Breast epithelium (tissue), 4 donors: ENCODE data around the gene OR10C1. TPM values are rescaled to one million over a fixed set of nuclear protein-coding genes. Genes with fewer than 3 reads are reported as not detected.

Experiments
- DNase-seq, 2 donors: peaks; one replicate each; pipeline ENCODE4 v3.0.0-alpha.2; 2019; ENCODE audit warnings: low spot score in 2 of 2
- H3K27ac ChIP-seq, 2 donors: fragments of 200-600 bp; sonication (generic) in 1 of 2; one replicate each; pipeline ENCODE4 v1.5.1; 2016 to 2019; ENCODE audit warnings: mild to moderate bottlenecking in 1 of 2
- H3K27me3 ChIP-seq, 2 donors: fragments of 200-600 bp; sonication (generic) in 1 of 2; one replicate each; pipeline versions ENCODE4 v1.5.1 to v1.6.0; 2017 to 2019; ENCODE audit warnings: control low read depth in 1 of 2, mild to moderate bottlenecking in 1 of 2
- H3K36me3 ChIP-seq: fragments of 200-600 bp; one replicate; pipeline ENCODE4 v1.5.1; 2019
- H3K4me1 ChIP-seq, 2 donors: fragments of 200-600 bp; sonication (generic); one replicate each; pipeline ENCODE4 v1.5.1; 2016 to 2019; ENCODE audit warnings: control low read depth in 1 of 2
- H3K4me3 ChIP-seq, 3 donors: fragments of 200-600 bp; sonication (generic); 1 replicate in 2 of 3; 2 replicates in 1 of 3; pipeline ENCODE4 v1.5.1; 2016 to 2019; ENCODE audit warnings: mild to moderate bottlenecking in 3 of 3, moderate library complexity in 2 of 3
- H3K9me3 ChIP-seq, 2 donors: fragments of 200-600 bp; sonication (generic) in 1 of 2; one replicate each; pipeline ENCODE4 v1.5.1; 2016 to 2019; ENCODE audit warnings: control low read depth in 1 of 2
- POLR2A ChIP-seq: fragments of 450-650 bp; IDR thresholded peaks from one replicate; pipeline ENCODE4 v1.6.1; 2016; ENCODE audit warnings: antibody characterized with exemption, mild to moderate bottlenecking, moderate library complexity
- POLR2AphosphoS5 ChIP-seq, 3 donors: sonication (generic); formaldehyde crosslinking; IDR thresholded peaks; one replicate each; pipeline ENCODE4 v1.6.1; 2017; ENCODE audit warnings: antibody characterized with exemption in 3 of 3
- intact Hi-C: fragments of 100-400 bp; cut with DNase I; formaldehyde crosslinking; loops from one replicate; pipeline ENCODE4 v1.15.1; 2023; ENCODE audit warnings: low total_unique reads
- total RNA-seq, 3 donors: library from RNA; depleted of rRNA; stranded (reverse); fragments of >200 nt; gene quantifications; one replicate each; pipeline ENCODE4 v1.1.0, GENCODE V29; 2016
- TF ChIP-seq, protein P1 (sequence below), 3 donors: fragments of 450-650 bp; IDR thresholded peaks; one replicate each; pipeline ENCODE4 v1.5.1; 2016 to 2017; ENCODE audit warnings: antibody characterized with exemption in 3 of 3, mild to moderate bottlenecking in 3 of 3, moderate library complexity in 3 of 3

Gene OR10C1
- total RNA-seq, 3 donors from 2014 or later = not detected

DNA sequence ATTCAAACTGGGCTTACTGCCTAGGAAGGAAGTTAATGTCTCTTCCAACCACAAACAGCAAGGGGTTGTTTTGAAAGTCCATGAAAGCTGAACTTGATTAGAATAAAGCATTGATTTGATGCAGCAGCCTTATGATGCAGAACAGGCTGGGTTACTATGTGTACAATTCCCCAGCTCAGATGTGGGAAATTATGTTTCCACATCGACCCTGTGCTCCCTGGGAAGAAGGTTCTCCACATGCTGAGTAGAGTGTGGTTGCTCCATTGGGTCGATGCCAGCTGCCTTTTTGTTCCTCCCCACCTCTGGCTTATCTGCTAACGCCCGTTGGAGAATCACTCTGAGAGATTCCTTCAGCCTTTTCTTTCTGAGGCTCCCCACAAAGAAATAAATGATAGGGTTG lies 47.5 kb downstream of the OR10C1 start:
- TF ChIP-seq, protein P1, sequence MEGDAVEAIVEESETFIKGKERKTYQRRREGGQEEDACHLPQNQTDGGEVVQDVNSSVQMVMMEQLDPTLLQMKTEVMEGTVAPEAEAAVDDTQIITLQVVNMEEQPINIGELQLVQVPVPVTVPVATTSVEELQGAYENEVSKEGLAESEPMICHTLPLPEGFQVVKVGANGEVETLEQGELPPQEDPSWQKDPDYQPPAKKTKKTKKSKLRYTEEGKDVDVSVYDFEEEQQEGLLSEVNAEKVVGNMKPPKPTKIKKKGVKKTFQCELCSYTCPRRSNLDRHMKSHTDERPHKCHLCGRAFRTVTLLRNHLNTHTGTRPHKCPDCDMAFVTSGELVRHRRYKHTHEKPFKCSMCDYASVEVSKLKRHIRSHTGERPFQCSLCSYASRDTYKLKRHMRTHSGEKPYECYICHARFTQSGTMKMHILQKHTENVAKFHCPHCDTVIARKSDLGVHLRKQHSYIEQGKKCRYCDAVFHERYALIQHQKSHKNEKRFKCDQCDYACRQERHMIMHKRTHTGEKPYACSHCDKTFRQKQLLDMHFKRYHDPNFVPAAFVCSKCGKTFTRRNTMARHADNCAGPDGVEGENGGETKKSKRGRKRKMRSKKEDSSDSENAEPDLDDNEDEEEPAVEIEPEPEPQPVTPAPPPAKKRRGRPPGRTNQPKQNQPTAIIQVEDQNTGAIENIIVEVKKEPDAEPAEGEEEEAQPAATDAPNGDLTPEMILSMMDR (IDR thresholded peaks at IDR 0.05) = no peak
- TF ChIP-seq POLR2AphosphoS5 (IDR thresholded peaks at IDR 0.05) (no peak), POLR2A (no peak)
- Histone ChIP-seq H3K36me3 (no peaks in the 10 kb centered on the region), H3K27me3 (no peaks in the 10 kb centered on the region), H3K27ac (no peak overlapping the region), H3K9me3 (peaks cover 0 to 5% of the 10 kb centered on the region in 2 donors), H3K4me1 (no peaks in the 10 kb centered on the region), H3K4me3 (no peak overlapping the region)
- no peak for DNase-seq
- intact Hi-C loops = no loop called here

GRCh38 chr6:29487131-29487530 lies 48.0 kb downstream of the OR10C1 start:
- Histone ChIP-seq H3K9me3 (peaks cover 0 to 3% of the 10 kb centered on the region in 2 donors), H3K4me1 (no peaks in the 10 kb centered on the region), H3K27ac (no peak overlapping the region), H3K36me3 (no peaks in the 10 kb centered on the region), H3K27me3 (no peaks in the 10 kb centered on the region), H3K4me3 (no peak overlapping the region)
- no peak for DNase-seq
- intact Hi-C loops = no loop called here
- TF ChIP-seq, protein P1 (IDR thresholded peaks at IDR 0.05) = no peak
- TF ChIP-seq POLR2A (no peak), POLR2AphosphoS5 (IDR thresholded peaks at IDR 0.05) (no peak)

DNA sequence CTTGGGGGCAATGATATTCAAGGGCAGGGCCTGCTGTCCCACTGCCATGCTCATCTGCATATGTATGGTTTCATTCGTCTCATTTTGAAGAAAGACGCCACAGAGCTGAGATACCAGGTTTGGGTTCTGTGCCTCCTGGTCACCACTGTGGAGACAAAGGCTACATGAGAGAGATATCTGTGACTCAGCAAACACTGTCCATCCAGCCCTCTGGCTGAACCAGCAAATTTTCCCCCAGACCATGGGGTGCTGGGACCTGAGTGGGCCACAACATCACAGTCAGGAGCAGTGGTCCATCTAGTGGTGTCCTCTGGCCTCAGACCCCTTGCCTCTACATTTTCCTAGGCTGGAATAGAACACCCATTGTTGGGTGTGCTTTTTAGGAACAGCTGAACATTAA lies 48.6 kb downstream of the OR10C1 start, which contains the start of gene MAS1L:
Gene MAS1L (minus strand): TSS at position 297 of the 400 bp plus-strand sequence. CDS start 54 bp downstream, at position 243.
- no peak for DNase-seq
- Histone ChIP-seq H3K27me3 (no peaks in the 10 kb centered on the region), H3K27ac (no peak within 1 kb of the TSS), H3K9me3 (no peaks in the 10 kb centered on the region), H3K4me1 (no peaks in the 10 kb centered on the region), H3K36me3 (no peaks in the 10 kb centered on the region), H3K4me3 (no peak within 1 kb of the TSS)
- TF ChIP-seq POLR2AphosphoS5 (IDR thresholded peaks at IDR 0.05) (no peak), POLR2A (no peak)
- TF ChIP-seq, protein P1 (IDR thresholded peaks at IDR 0.05) = no peak
- intact Hi-C loops = no loop called here

GRCh38 chr6:29488874-29489273 lies 49.8 kb downstream of the OR10C1 start:
- DNase-seq = no peak
- intact Hi-C loops = no loop called here
- H3K4me3 ChIP-seq = no peak overlapping the region

DNA sequence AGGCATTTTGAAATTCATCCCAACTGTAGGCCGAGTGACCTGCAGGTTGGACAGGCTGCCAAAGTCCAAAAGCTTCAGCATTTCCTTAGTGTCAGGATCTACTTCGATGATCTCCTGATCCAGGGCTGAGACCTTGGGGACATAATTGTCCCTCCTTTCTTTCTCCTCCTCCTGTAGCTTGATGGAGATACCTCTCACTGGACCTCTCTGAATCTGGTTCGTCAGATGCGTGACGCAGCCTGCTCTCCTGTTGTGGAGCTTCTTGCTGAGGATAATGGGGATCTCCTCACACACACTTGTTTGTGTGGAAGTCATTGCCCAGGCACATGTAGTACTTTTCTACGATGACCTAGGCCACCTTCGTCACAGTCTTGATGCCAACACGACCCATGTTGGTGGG lies 50.2 kb downstream of the OR10C1 start:
- intact Hi-C loops = no loop called here

More at GRCh38 chr6:29488874-29489273, 49.8 kb downstream of the OR10C1 start:
- no peak overlapping the region for H3K27ac ChIP-seq
- H3K36me3 ChIP-seq = no peaks in the 10 kb centered on the region
- H3K4me1 ChIP-seq = no peaks in the 10 kb centered on the region
- H3K27me3 ChIP-seq = no peaks in the 10 kb centered on the region
- TF ChIP-seq, protein P1 (IDR thresholded peaks at IDR 0.05) = no peak
- TF ChIP-seq POLR2AphosphoS5 (IDR thresholded peaks at IDR 0.05) (no peak), POLR2A (no peak)
- H3K9me3 ChIP-seq = no peaks in the 10 kb centered on the region

More for the DNA sequence above, 50.2 kb downstream of the OR10C1 start:
- H3K27me3 ChIP-seq = no peaks in the 10 kb centered on the region
- no peaks in the 10 kb centered on the region for H3K4me1 ChIP-seq
- H3K27ac ChIP-seq = no peak overlapping the region
- no peak for TF ChIP-seq POLR2A
- TF ChIP-seq, protein P1 (IDR thresholded peaks at IDR 0.05) = no peak
- no peaks in the 10 kb centered on the region for H3K9me3 ChIP-seq
- DNase-seq = no peak
- no peak overlapping the region for H3K4me3 ChIP-seq
- no peaks in the 10 kb centered on the region for H3K36me3 ChIP-seq
